Stimulated activated naive CD8-positive, alpha-beta T cell treated with anti-CD3 and anti-CD28 coated beads, Interleukin-15, Interleukin-2, amounts not matched to agents 100 ng/mL and 50 ng/mL, for 24 hours (primary cell): ENCODE data around the gene ATXN10.
"Not testable (repeated sequence)": the region's sequence is repeated elsewhere in the genome, so short reads cannot be mapped to it uniquely, and the experiment has no call there.

ENCODE experiments used
- H3K27ac Mint-ChIP-seq: one replicate; pipeline ENCODE4 v1.8.0; 2021; ENCODE audit warnings: mild to moderate bottlenecking, mixed read lengths
- H3K27me3 Mint-ChIP-seq: one replicate; pipeline ENCODE4 v1.8.0; 2021; ENCODE audit warnings: mixed read lengths
- H3K36me3 Mint-ChIP-seq: one replicate; pipeline ENCODE4 v1.8.0; 2021; ENCODE audit warnings: low read depth, mixed read lengths
- H3K4me1 Mint-ChIP-seq: one replicate; pipeline ENCODE4 v1.8.0; 2021; ENCODE audit warnings: low read depth, mixed read lengths
- H3K4me3 Mint-ChIP-seq: one replicate; pipeline ENCODE4 v1.8.0; 2021; ENCODE audit warnings: mild to moderate bottlenecking, mixed read lengths
- H3K9me3 Mint-ChIP-seq: one replicate; pipeline ENCODE4 v1.8.0; 2021; ENCODE audit warnings: mixed read lengths

Gene ATXN10

GRCh38 chr22:45651931-45652528 lies 19.6 kb upstream of the ATXN10 start:
- Mint-ChIP-seq H3K27ac (no peak overlapping the region), H3K36me3 (no peaks in the 10 kb centered on the region), H3K4me3 (no peak overlapping the region), H3K4me1 (peaks cover 6% of the 10 kb centered on the region), H3K27me3 (peaks cover 29% of the 10 kb centered on the region), H3K9me3 (no peaks in the 10 kb centered on the region)

GRCh38 chr22:45656577-45656976 lies 15.1 kb upstream of the ATXN10 start:
- no peak overlapping the region for H3K27ac Mint-ChIP-seq
- H3K27me3 Mint-ChIP-seq = peaks cover 11% of the 10 kb centered on the region
- H3K36me3 Mint-ChIP-seq = no peaks in the 10 kb centered on the region
- H3K9me3 Mint-ChIP-seq = no peaks in the 10 kb centered on the region
- H3K4me1 Mint-ChIP-seq = no peaks in the 10 kb centered on the region
- no peak overlapping the region for H3K4me3 Mint-ChIP-seq

- Mint-ChIP-seq H3K4me1 (no peaks in the 10 kb centered on the region), H3K4me3 (no peak overlapping the region), H3K27ac (no peak overlapping the region), H3K27me3 (peaks cover 18% of the 10 kb centered on the region), H3K9me3 (no peaks in the 10 kb centered on the region), H3K36me3 (no peaks in the 10 kb centered on the region)
These were observed 13.9 kb upstream of the ATXN10 start for GRCh38 chr22:45657701-45658100.

- H3K36me3 Mint-ChIP-seq = no peaks in the 10 kb centered on the region
- no peaks in the 10 kb centered on the region for H3K4me1 Mint-ChIP-seq
- H3K9me3 Mint-ChIP-seq = peaks cover 4% of the 10 kb centered on the region
- peaks cover 33% of the 10 kb centered on the region for H3K27me3 Mint-ChIP-seq
- H3K4me3 Mint-ChIP-seq = no peak overlapping the region
- no peak overlapping the region for H3K27ac Mint-ChIP-seq
These were observed 7.4 kb upstream of the ATXN10 start for GRCh38 chr22:45664136-45664646.

GRCh38 chr22:45667486-45667885 lies 4.1 kb upstream of the ATXN10 start:
- Mint-ChIP-seq H3K4me1 (peaks cover 1% of the 10 kb centered on the region), H3K36me3 (no peaks in the 10 kb centered on the region), H3K9me3 (peaks cover 4% of the 10 kb centered on the region), H3K27me3 (peaks cover 25% of the 10 kb centered on the region), H3K4me3 (no peak overlapping the region), H3K27ac (no peak overlapping the region)

- not testable (repeated sequence) for H3K9me3 Mint-ChIP-seq, H3K4me3 Mint-ChIP-seq, H3K27ac Mint-ChIP-seq
- Mint-ChIP-seq H3K36me3 (peaks cover 19% of the 10 kb centered on the region), H3K4me1 (peaks cover 30% of the 10 kb centered on the region), H3K27me3 (peaks cover 12% of the 10 kb centered on the region)
These were observed 1.3 kb upstream of the ATXN10 start for GRCh38 chr22:45670363-45670762.

- peak overlapping the region; percentile 83 for H3K4me3 Mint-ChIP-seq
- H3K27ac Mint-ChIP-seq = peak overlapping the region; percentile 78
- H3K9me3 Mint-ChIP-seq = peaks cover 4% of the 10 kb centered on the region
- H3K27me3 Mint-ChIP-seq = peaks cover 6% of the 10 kb centered on the region
- H3K36me3 Mint-ChIP-seq = peaks cover 27% of the 10 kb centered on the region
- H3K4me1 Mint-ChIP-seq = peaks cover 32% of the 10 kb centered on the region
These were observed 452 bp upstream of the ATXN10 start for GRCh38 chr22:45670981-45671782.

GRCh38 chr22:45672564-45673481 lies 1.2 kb downstream of the ATXN10 start:
- Mint-ChIP-seq H3K9me3 (no peaks in the 10 kb centered on the region), H3K27me3 (no peaks in the 10 kb centered on the region), H3K4me1 (peaks cover 42% of the 10 kb centered on the region), H3K27ac (peak overlapping the region; percentile 91), H3K4me3 (peak overlapping the region; percentile 90), H3K36me3 (peaks cover 33% of the 10 kb centered on the region)

- H3K36me3 Mint-ChIP-seq = peaks cover 33% of the 10 kb centered on the region
- peaks cover 44% of the 10 kb centered on the region for H3K4me1 Mint-ChIP-seq
- peak overlapping the region; percentile 91 for H3K27ac Mint-ChIP-seq
- no peaks in the 10 kb centered on the region for H3K27me3 Mint-ChIP-seq
- H3K9me3 Mint-ChIP-seq = no peaks in the 10 kb centered on the region
- peak overlapping the region; percentile 90 for H3K4me3 Mint-ChIP-seq
These were observed 2.0 kb downstream of the ATXN10 start for GRCh38 chr22:45673482-45674175.

GRCh38 chr22:45676024-45676423 lies 4.4 kb downstream of the ATXN10 start:
- Mint-ChIP-seq H3K9me3 (no peaks in the 10 kb centered on the region), H3K4me1 (peaks cover 58% of the 10 kb centered on the region), H3K27ac (no peak overlapping the region), H3K27me3 (no peaks in the 10 kb centered on the region), H3K36me3 (peaks cover 33% of the 10 kb centered on the region), H3K4me3 (no peak overlapping the region)

GRCh38 chr22:45677063-45677462 lies 5.4 kb downstream of the ATXN10 start:
- no peak overlapping the region for H3K27ac Mint-ChIP-seq
- H3K4me1 Mint-ChIP-seq = peaks cover 58% of the 10 kb centered on the region

GRCh38 chr22:45678961-45679912 lies 7.6 kb downstream of the ATXN10 start:
- Mint-ChIP-seq H3K4me3 (no peak overlapping the region), H3K36me3 (peaks cover 24% of the 10 kb centered on the region), H3K4me1 (peaks cover 39% of the 10 kb centered on the region), H3K9me3 (no peaks in the 10 kb centered on the region), H3K27me3 (no peaks in the 10 kb centered on the region), H3K27ac (peak overlapping the region; percentile 16)

More at GRCh38 chr22:45677063-45677462, 5.4 kb downstream of the ATXN10 start:
- Mint-ChIP-seq H3K9me3 (no peaks in the 10 kb centered on the region), H3K4me3 (no peak overlapping the region), H3K36me3 (peaks cover 33% of the 10 kb centered on the region), H3K27me3 (no peaks in the 10 kb centered on the region)

GRCh38 chr22:45680932-45681700 lies 9.5 kb downstream of the ATXN10 start:
- no peaks in the 10 kb centered on the region for H3K27me3 Mint-ChIP-seq
- no peak overlapping the region for H3K27ac Mint-ChIP-seq
- peaks cover 26% of the 10 kb centered on the region for H3K4me1 Mint-ChIP-seq
- H3K4me3 Mint-ChIP-seq = no peak overlapping the region
- peaks cover 6% of the 10 kb centered on the region for H3K36me3 Mint-ChIP-seq
- H3K9me3 Mint-ChIP-seq = no peaks in the 10 kb centered on the region
